Measurements from ENCODE around the gene MCTP1.

DNA sequence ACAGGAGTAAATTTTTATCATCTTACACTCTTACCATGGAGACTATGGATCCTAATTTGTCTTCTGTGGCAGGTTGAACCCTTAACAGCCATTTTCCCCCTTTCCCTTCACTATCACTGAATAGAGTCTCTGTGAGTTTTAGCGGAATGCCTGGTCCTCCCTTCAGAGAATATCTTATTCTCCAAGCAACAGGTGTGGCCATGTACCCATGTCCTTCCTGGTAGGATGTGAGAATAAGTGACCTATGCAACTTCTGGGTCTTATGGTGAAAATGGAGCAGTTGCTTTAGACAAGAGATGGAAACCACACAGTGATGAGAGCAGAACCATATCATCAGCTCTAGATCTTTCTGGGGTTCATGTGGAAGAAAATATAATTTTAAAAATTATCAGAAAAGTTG is 312.6 kb downstream of the MCTP1 start:
- TF ChIP-seq CTCF (IDR thresholded peaks at IDR 0.05) = no peak
- TF ChIP-seq POLR2A (IDR thresholded peaks at IDR 0.05) = no peak

Measured in vagina (tissue), 2 donors.